NCI-H146 (cell line): ENCODE results near the gene ACTR3.

Experiments
- DNase-seq: peaks from one replicate; lab custom pipeline; 2025; lab: John Stamatoyannopoulos, UW

ACTR3 gene

GRCh38 chr2:114005110-114005783, 115.4 kb downstream of the ACTR3 start:
- DNase-seq = no peak

- DNase-seq = no peak
Measured at GRCh38 chr2:114006460-114006859, 116.6 kb downstream of the ACTR3 start.

GRCh38 chr2:114007436-114007835, 117.5 kb downstream of the ACTR3 start:
- DNase-seq = no peak

GRCh38 chr2:114008720-114009119, 118.8 kb downstream of the ACTR3 start:
- DNase-seq = no peak

- DNase-seq = no peak
Measured at GRCh38 chr2:114009205-114009944, 119.5 kb downstream of the ACTR3 start.

GRCh38 chr2:114010001-114010400, 120.1 kb downstream of the ACTR3 start:
- no peak for DNase-seq

GRCh38 chr2:114011713-114012112, 121.8 kb downstream of the ACTR3 start:
- no peak for DNase-seq
